GM21825 (cell line): ENCODE results near the gene FXYD6.

ENCODE experiments used
- ATAC-seq: cut with Tn5 transposase; IDR thresholded peaks from one replicate; pipeline ENCODE4 v1.9.1; 2021; ENCODE audit warnings: mild to moderate bottlenecking, moderate library complexity; ENCODE audit not compliant: unreplicated experiment

FXYD6 gene

GRCh38 chr11:117796872-117797529 lies 79.5 kb downstream of the FXYD6 start, which contains the start of gene DSCAML1:
Gene DSCAML1, minus strand, starts transcription at chr11:117797216. Its CDS starts 137 bp downstream, at chr11:117797079.
- ATAC-seq, result no peak

GRCh38 chr11:117796456-117796871 lies 80.0 kb downstream of the FXYD6 start:
- ATAC-seq, result no peak

DNA sequence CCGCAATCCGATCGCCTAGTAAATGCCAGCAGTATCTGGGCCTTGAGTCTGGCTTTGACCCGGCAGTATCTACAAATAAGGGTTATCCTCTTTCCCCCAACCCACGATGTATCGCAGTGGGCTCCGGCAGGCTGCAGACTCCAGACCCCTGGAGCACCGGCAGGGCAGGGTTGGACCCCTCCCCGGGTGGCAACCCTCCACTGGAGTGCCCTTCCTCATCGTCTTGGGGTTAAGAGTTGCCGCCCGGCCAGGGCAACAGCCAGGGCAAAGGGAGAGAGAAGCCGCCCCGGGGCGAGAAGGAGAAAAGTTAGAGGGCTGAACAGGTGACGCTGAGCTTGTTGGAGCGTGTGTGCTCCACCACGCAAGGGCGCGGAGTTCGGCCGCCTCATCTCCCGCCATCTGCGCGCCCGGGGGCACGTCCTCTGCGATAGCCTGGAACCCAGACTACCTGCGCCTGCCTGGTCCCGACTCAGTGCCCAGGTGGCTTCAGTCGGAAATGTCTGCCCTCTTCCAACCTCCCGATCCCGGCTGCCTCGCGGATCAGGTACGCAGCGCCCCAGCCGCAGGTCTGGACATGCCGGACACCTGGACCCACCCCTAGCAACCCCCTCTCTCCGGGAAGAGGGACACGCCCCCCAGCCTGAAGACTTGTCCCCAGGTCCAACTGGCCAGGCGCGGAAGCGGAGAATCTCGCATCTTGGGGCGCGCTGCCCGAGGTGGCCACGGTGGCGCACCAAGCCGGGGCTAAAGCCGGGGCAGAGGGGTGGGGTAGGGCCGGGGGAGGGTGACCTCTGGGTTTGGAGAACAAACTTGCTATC lies 80.6 kb downstream of the FXYD6 start:
- ATAC-seq, result no peak

DNA sequence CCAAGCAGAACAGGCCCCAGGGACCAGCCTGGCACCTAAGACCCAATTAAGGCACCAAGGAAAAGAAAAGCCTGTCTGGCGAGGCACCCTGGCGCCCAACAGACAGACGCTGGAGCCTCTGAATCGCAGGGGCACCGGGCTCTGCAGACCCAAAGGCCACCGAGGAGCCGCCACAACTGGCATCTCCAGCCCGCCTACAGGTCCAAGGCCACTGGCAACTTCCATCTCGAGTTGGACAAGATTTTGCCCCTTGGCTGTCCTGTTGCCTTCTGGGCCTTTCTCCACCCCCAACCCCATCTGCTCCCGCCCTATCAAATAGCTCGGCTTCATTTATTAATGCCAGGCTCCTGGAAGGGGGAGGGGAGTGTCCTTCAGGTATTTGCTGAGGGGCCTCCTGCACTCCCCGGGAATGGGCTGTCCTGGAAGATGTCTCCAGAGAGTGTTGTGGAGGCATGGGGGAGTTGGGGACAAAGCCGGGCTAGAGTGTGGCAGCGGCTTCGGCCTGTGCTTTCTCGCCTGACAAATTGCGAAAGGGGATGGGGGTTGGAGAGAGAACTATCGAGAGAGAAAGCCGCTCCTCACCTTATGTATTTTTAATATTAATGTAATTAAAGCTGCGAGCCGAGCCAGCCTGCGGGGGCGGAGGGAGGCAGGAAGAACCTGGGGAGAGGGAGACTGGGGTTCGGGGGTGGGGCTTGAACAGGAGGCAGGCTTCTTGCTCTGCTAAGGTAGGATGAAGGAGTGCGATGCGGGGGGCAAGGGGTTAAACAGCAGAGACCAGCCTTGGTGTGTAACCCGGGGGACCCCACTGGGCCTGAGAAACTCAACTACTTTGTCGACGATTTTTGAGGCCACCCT lies 81.5 kb downstream of the FXYD6 start:
- ATAC-seq, result no peak

GRCh38 chr11:117794135-117794534 lies 82.3 kb downstream of the FXYD6 start:
- ATAC-seq, result no peak

DNA sequence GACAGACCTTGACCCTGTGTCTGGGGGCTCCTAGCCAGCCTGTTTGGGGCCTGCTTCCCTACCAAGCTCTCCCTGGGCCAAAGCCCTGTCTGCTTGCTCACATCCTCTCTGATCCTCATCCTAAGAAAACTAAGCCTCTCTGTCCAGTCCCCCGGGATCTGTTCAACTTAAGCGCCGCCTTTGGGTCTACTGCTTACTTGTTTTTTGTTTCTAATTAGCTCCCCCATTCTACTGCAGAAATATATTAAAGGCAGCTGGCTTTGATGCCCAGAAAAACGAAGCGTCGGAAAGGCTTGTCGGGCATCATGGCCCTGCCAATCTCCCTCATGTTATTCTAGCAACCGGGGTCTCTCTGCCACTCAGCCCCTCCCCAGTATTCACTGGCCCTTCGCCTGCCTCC lies 82.9 kb downstream of the FXYD6 start:
- ATAC-seq, result no peak

GRCh38 chr11:117792992-117793391 lies 83.5 kb downstream of the FXYD6 start:
- ATAC-seq, result no peak

DNA sequence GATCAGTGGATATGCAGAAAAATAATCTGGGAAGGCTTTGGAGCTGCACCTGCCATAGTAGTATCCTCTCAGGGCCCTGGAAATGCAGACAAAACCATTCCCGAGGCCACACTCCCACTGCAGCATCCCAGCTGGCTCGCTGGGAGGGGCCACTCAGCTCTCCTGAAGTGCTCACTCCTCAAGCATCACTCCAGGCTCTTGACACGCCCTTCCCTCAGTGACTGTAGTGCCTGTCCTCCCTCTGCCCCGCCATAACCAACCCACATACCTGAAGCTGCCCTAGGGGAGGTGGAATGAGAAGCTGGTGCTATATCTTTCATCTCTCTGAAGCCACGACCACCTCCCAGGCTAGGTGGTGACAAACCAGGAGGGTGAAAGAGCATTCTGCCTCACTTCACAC lies 84.2 kb downstream of the FXYD6 start:
- ATAC-seq, result no peak

DNA sequence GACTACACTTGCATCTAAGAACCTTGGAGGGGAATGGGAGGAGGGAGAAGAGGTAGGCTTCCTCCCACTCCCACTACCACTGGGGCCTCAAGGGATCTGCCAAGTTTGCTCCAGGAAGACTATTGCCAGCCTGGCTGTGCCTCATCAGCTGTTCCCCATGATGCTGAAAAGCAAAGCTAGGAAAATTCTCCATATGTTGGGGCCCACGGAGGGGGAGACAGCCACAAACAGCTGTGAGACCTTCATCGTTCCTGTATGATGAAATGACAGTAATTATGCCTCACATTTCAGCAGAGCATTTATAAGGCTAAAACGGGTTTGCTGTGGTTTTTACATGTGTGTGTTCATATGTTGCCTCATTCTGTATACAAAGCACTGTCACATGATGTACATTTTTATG lies 86.2 kb downstream of the FXYD6 start:
- ATAC-seq, result no peak

- no peak for ATAC-seq
Measured at GRCh38 chr11:117789241-117789640, 87.2 kb downstream of the FXYD6 start.
